Mucosa of descending colon (tissue), 3 donors: ENCODE measurements around the gene POU2AF1. TPM values are rescaled to one million over a fixed set of nuclear protein-coding genes. Genes with fewer than 3 reads are reported as not detected.

ENCODE experiments used
- ATAC-seq: fragments of 200-7000 bp; cut with Tn5 transposase; one replicate; pipeline ENCODE4 v1.9.1; 2020; ENCODE audit warnings: mild to moderate bottlenecking, moderate library complexity
- DNase-seq, 3 donors: peaks; one replicate each; pipeline ENCODE4 v3.0.0-alpha.2; 2020
- H3K36me3 ChIP-seq: fragments of 200-600 bp; one replicate; pipeline ENCODE4 v1.8.0; 2021; ENCODE audit warnings: low read depth, mild to moderate bottlenecking
- H3K4me1 ChIP-seq: fragments of 200-600 bp; one replicate; pipeline ENCODE4 v1.8.0; 2021; ENCODE audit warnings: low read depth, mild to moderate bottlenecking
- H3K4me3 ChIP-seq: fragments of 200-600 bp; one replicate; pipeline ENCODE4 v1.8.0; 2021; ENCODE audit warnings: mild to moderate bottlenecking
- H3K9me3 ChIP-seq: fragments of 200-600 bp; one replicate; pipeline ENCODE4 v1.8.0; 2021; ENCODE audit warnings: mild to moderate bottlenecking
- intact Hi-C, 2 donors: fragments of 100-400 bp; cut with DNase I in 1 of 2; cut with micrococcal nuclease in 1 of 2; formaldehyde crosslinking; loops; one replicate each; pipeline versions ENCODE4 v1.11.0 to v1.11.1; 2022; cut with DNase I, micrococcal nuclease
- total RNA-seq, 3 donors: library from RNA; stranded (reverse); fragmentation: NEBNext Ultra II Directional in 2 of 3; extraction: Animal tissue kit (Norgen Biotek cat#: 25700) in 2 of 3; gene quantifications; one replicate each; pipeline versions ENCODE4 v1.2.1 to v1.2.4, GENCODE V29; 2021 to 2023
- TF ChIP-seq, protein P1 (sequence below): fragments of 200-600 bp; IDR thresholded peaks from one replicate; pipeline ENCODE4 v1.8.0; 2022; ENCODE audit warnings: antibody characterized with exemption, mild to moderate bottlenecking
- donor health status: DM: no; HTN: no; CAD: no; lungs with moderate emphysema.
- donor health status: DM: no; HTN: no; CAD: no.
- donor health status: DM: no; HTN: yes; CAD: no.

Gene POU2AF1
- total RNA-seq, 3 donors from 2014 or later, result 2.8 to 9.3 (median 5.4) TPM

GRCh38 chr11:111358038-111359001, 20.8 kb downstream of the POU2AF1 start:
- intact Hi-C loops, result no loop called here
- peaks cover 23% of the 10 kb centered on the region for H3K4me1 ChIP-seq

DNA sequence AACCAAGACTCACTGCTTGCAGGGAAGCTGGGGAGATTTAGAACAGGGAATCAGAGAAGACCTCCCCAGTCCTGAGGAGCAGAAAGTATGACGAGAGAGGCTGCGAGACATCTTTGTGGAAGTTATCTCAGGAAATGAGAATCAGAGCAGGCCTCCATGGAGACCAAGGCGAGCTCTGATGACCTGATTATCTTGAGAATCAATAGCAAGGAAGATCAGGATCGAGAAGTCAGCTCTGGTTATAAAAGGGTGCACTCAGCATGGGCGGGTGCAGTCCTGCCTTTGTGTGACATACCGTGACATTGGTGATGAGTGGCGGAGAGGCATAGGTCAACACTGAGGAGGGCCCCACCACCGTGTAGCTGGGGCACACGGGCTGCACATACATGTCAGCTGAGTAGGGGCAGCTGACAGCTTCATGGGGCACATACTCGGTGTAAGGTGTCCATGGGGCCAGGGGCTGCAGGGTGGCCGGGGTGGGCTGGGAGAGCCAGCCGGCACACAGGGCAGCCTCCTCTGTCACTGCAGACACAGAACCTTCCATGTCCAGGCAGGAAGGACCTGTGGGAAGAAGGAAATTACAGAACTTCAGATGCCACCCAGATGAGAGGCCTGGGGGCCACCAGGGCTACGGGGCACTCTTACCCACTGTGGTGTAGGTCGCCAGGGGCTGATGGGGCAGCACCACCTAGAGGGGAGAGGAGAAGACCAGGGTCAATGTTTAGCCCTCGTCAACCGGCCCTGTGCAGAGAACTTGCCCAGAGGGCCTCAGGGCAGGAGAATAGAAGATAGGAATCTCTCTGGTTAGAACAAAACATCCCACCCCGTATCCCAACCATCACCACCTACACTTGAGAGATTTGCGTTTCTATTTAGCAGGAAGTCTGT, 21.7 kb downstream of the POU2AF1 start:
- no peak for ATAC-seq
- Histone ChIP-seq H3K4me3 (no peak overlapping the region), H3K9me3 (no peaks in the 10 kb centered on the region), H3K4me1 (peaks cover 23% of the 10 kb centered on the region), H3K36me3 (no peaks in the 10 kb centered on the region)
- intact Hi-C loops, result no loop called here
- TF ChIP-seq, protein P1, sequence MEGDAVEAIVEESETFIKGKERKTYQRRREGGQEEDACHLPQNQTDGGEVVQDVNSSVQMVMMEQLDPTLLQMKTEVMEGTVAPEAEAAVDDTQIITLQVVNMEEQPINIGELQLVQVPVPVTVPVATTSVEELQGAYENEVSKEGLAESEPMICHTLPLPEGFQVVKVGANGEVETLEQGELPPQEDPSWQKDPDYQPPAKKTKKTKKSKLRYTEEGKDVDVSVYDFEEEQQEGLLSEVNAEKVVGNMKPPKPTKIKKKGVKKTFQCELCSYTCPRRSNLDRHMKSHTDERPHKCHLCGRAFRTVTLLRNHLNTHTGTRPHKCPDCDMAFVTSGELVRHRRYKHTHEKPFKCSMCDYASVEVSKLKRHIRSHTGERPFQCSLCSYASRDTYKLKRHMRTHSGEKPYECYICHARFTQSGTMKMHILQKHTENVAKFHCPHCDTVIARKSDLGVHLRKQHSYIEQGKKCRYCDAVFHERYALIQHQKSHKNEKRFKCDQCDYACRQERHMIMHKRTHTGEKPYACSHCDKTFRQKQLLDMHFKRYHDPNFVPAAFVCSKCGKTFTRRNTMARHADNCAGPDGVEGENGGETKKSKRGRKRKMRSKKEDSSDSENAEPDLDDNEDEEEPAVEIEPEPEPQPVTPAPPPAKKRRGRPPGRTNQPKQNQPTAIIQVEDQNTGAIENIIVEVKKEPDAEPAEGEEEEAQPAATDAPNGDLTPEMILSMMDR, result no peak
- DNase-seq, result no peak

More at GRCh38 chr11:111358038-111359001, 20.8 kb downstream of the POU2AF1 start:
- DNase-seq (peak in 1 of 3 donors; percentile 47), ATAC-seq (no peak)
- no peaks in the 10 kb centered on the region for H3K9me3 ChIP-seq
- no peak overlapping the region for H3K4me3 ChIP-seq
- no peaks in the 10 kb centered on the region for H3K36me3 ChIP-seq
- TF ChIP-seq, protein P1, result no peak

GRCh38 chr11:111356660-111357048, 22.4 kb downstream of the POU2AF1 start:
- DNase-seq (no peak), ATAC-seq (no peak)
- Histone ChIP-seq H3K4me3 (no peak overlapping the region), H3K9me3 (no peaks in the 10 kb centered on the region), H3K4me1 (peaks cover 22% of the 10 kb centered on the region), H3K36me3 (no peaks in the 10 kb centered on the region)
- TF ChIP-seq, protein P1, result no peak
- intact Hi-C loops, result no loop called here

GRCh38 chr11:111355956-111356659, 23.0 kb downstream of the POU2AF1 start:
- TF ChIP-seq, protein P1, result no peak
- no peak for DNase-seq
- intact Hi-C loops, result no loop called here
- Histone ChIP-seq H3K4me3 (no peak overlapping the region), H3K9me3 (no peaks in the 10 kb centered on the region), H3K36me3 (no peaks in the 10 kb centered on the region), H3K4me1 (peaks cover 17% of the 10 kb centered on the region)
- no peak for ATAC-seq

DNA sequence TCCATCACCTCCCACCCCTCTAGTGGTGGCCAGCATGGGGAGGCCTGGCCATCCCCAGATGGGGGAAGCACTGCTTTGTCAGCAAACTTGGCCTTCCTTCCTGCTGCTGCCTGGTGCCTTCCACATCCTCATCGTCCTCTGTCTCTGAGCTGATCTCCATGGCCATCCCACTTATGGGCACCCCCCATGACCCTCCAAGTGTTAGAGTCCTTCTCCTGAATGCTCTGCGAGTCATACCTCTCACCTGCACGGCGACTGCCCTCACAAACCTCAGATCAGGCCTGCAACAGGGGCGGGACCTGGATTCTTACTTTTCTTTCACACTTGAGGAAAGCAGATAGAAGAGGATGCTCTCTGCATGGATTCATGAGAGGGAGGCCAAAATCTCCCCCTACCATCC, 24.0 kb downstream of the POU2AF1 start:
- DNase-seq (no peak), ATAC-seq (no peak)
- H3K4me3 ChIP-seq, result no peak overlapping the region
- TF ChIP-seq, protein P1, result no peak
- no peaks in the 10 kb centered on the region for H3K9me3 ChIP-seq
- H3K36me3 ChIP-seq, result no peaks in the 10 kb centered on the region
- peaks cover 7% of the 10 kb centered on the region for H3K4me1 ChIP-seq
- intact Hi-C loops, result no loop called here
